Panc1 (cell line): ENCODE measurements around the gene SMAD3. TPM values are rescaled to one million over a fixed set of nuclear protein-coding genes. Genes with fewer than 3 reads are reported as not detected.
A peak's percentile ranks its signal among the peaks of the same experiment; 100 is the strongest.

Experiments
- ATAC-seq: fragments of 200-7000 bp; cut with Tn5 transposase; 2 replicates; pipeline ENCODE4 v1.9.1; 2020; ENCODE audit warnings: mild to moderate bottlenecking, moderate library complexity
- BruUV-seq: library from RNA; stranded (reverse); fragments of 400-500 nt; replicated peaks from 2 replicates; lab custom pipeline; 2021; lab: Mats Ljungman, UMichigan
- CTCF ChIA-PET: fragments of 300-600 bp; sonication (Branson Sonifier 250); formaldehyde crosslinking; loops from one replicate; lab custom pipeline; 2022; ENCODE audit warnings: antibody characterized with exemption; lab: Charles Lee
- POLR2A ChIA-PET: fragments of 300-600 bp; sonication (Branson Sonifier 250); formaldehyde crosslinking; loops from one replicate; lab custom pipeline; 2022; ENCODE audit warnings: antibody characterized with exemption; lab: Charles Lee
- DNase-seq: peaks from one replicate; pipeline ENCODE4 v3.0.0-alpha.2; 2010; ENCODE audit warnings: low read depth, low spot score
- H3K27ac ChIP-seq: 2 replicates; pipeline ENCODE4 v1.5.1; 2011; ENCODE audit warnings: mild to moderate bottlenecking, low read length, inconsistent platforms
- H3K27me3 ChIP-seq: fragments of 200-500 bp; sonication (Bioruptor generic); 2 replicates; pipeline ENCODE4 v1.6.0; 2014; ENCODE audit warnings: low read length, inconsistent platforms; ENCODE audit not compliant: control insufficient read depth, insufficient read depth
- H3K36me3 ChIP-seq: fragments of 200-500 bp; sonication (Bioruptor generic); 2 replicates; pipeline ENCODE4 v1.5.1; 2014; ENCODE audit warnings: inconsistent platforms, mild to moderate bottlenecking, low read length, moderate library complexity; ENCODE audit not compliant: control insufficient read depth, insufficient read depth
- H3K4me1 ChIP-seq: 2 replicates; pipeline ENCODE4 v1.5.1; 2011; ENCODE audit warnings: inconsistent platforms, mild to moderate bottlenecking, low read length, moderate library complexity; ENCODE audit not compliant: control insufficient read depth, insufficient read depth
- H3K4me3 ChIP-seq, 2 experiments: 2 replicates each; pipeline ENCODE4 v1.5.1; 2011 to 2012; ENCODE audit warnings: low read depth in 2 of 2, low read length in 2 of 2, mild to moderate bottlenecking in 2 of 2, inconsistent platforms in 1 of 2, moderate library complexity in 1 of 2
- H3K9me3 ChIP-seq: fragments of 200-500 bp; sonication (Bioruptor generic); 2 replicates; pipeline ENCODE4 v1.5.1; 2014; ENCODE audit warnings: low read depth, mild to moderate bottlenecking, inconsistent platforms, low read length, moderate library complexity; ENCODE audit not compliant: control insufficient read depth, insufficient read depth
- CTCF ChIP-seq: fragments of 450-650 bp; IDR thresholded peaks from 2 replicates; pipeline ENCODE4 v1.5.1; 2017; ENCODE audit warnings: mild to moderate bottlenecking
- POLR2AphosphoS5 ChIP-seq: IDR thresholded peaks from 2 replicates; pipeline ENCODE4 v1.6.1; 2012; ENCODE audit warnings: mild to moderate bottlenecking, low read depth, low read length, moderate library complexity
- SIN3A ChIP-seq: IDR thresholded peaks from 2 replicates; pipeline ENCODE4 v1.6.1; 2012; ENCODE audit warnings: low read depth, mild to moderate bottlenecking, low read length, moderate library complexity, borderline replicate concordance; ENCODE audit not compliant: insufficient read depth
- TCF7L2 ChIP-seq: IDR thresholded peaks from 2 replicates; pipeline ENCODE4 v1.6.1; 2011; ENCODE audit warnings: mild to moderate bottlenecking, low read depth, low read length, inconsistent platforms
- in situ Hi-C: cut with HindIII; loops from 2 replicates; pipeline ENCODE4 v1.10.0; 2016; ENCODE audit warnings: low sequenced_read_pairs, low pct_unique_long_range_greater_than_20kb
- intact Hi-C: fragments of 100-400 bp; cut with micrococcal nuclease; formaldehyde crosslinking; loops from one replicate; pipeline ENCODE4 v1.10.0; 2022; ENCODE audit not compliant: unreplicated experiment
- total RNA-seq: library from RNA; stranded (reverse); gene quantifications from one replicate; pipeline ENCODE4 v1.2.1, GENCODE V29; 2021; ENCODE audit not compliant: unreplicated experiment
- TF ChIP-seq, protein P1 (sequence below), 2 experiments: IDR thresholded peaks; 2 replicates each; pipeline ENCODE4 v1.6.1; 2011 to 2012; ENCODE audit warnings: low read depth in 2 of 2, control low read depth in 1 of 2, low read length in 1 of 2, mild to moderate bottlenecking in 1 of 2, moderate library complexity in 1 of 2; ENCODE audit not compliant: insufficient read depth in 1 of 2

SMAD3 gene
- total RNA-seq, 1 experiment from 2014 or later = 394 TPM

DNA sequence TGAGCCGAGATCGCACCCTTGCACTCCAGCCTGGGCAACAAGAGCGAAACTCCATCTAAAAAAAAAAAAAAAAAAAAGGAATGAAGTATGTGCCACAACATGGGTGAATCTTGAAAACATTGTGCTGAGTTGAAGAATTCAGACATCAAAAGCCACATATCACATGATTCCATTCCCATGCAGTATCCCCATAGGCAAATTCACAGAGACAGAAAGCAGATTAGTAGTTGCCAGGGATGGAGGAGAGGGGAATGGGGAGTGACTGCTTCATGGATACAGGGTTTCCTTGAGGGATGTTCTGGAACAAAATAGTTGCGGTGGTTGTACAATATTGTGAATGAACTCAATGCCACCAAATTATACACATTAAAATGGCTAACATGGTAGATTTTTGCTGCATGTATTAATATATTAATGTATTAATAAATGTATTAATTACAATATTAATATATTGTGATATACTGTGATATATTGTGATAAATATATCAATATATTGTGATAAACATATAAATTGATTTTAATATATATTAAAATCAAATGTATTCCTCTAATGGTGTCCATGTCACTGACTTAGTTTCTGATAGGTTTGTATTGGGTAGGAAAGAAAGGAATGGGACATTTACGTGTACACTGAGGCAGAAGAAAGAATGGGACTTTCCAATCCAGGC, 34.9 kb downstream of the SMAD3 start:
- no TSS peak for BruUV-seq
- intact Hi-C loops (no loop called here), in situ Hi-C loops (no loop called here)
- H3K4me1 ChIP-seq = peaks cover 100% of the 10 kb centered on the region
- ChIA-PET CTCF (no interaction called here), POLR2A (interaction anchor here (0.6 kb wide), 1 partner anchor 30 kb away, joined by 3 read pairs; no protein-coding TSS in a partner anchor)
- H3K27me3 ChIP-seq = no peaks in the 10 kb centered on the region
- TF ChIP-seq TCF7L2 (peak; percentile 58; the same call in 1 of the 2 replicates), POLR2AphosphoS5 (no peak; the same call in 1 of the 2 replicates)
- DNase-seq = no peak
- no peaks in the 10 kb centered on the region for H3K9me3 ChIP-seq
- H3K27ac ChIP-seq = peak overlapping the region; percentile 100
- H3K4me3 ChIP-seq = 0 out of 4 replicates have a peak overlapping the region, but pooled peaks of 1 of the 2 experiments have one; percentile 1
- peaks cover 5% of the 10 kb centered on the region; the same call in 1 of the 2 replicates for H3K36me3 ChIP-seq
- ATAC-seq = no peak

GRCh38 chr15:67100801-67101581, 35.6 kb downstream of the SMAD3 start:
- TF ChIP-seq TCF7L2 = no peak
- no peak for TF ChIP-seq POLR2AphosphoS5
- TF ChIP-seq CTCF = no peak
- TF ChIP-seq, protein P1, sequence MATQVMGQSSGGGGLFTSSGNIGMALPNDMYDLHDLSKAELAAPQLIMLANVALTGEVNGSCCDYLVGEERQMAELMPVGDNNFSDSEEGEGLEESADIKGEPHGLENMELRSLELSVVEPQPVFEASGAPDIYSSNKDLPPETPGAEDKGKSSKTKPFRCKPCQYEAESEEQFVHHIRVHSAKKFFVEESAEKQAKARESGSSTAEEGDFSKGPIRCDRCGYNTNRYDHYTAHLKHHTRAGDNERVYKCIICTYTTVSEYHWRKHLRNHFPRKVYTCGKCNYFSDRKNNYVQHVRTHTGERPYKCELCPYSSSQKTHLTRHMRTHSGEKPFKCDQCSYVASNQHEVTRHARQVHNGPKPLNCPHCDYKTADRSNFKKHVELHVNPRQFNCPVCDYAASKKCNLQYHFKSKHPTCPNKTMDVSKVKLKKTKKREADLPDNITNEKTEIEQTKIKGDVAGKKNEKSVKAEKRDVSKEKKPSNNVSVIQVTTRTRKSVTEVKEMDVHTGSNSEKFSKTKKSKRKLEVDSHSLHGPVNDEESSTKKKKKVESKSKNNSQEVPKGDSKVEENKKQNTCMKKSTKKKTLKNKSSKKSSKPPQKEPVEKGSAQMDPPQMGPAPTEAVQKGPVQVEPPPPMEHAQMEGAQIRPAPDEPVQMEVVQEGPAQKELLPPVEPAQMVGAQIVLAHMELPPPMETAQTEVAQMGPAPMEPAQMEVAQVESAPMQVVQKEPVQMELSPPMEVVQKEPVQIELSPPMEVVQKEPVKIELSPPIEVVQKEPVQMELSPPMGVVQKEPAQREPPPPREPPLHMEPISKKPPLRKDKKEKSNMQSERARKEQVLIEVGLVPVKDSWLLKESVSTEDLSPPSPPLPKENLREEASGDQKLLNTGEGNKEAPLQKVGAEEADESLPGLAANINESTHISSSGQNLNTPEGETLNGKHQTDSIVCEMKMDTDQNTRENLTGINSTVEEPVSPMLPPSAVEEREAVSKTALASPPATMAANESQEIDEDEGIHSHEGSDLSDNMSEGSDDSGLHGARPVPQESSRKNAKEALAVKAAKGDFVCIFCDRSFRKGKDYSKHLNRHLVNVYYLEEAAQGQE (IDR thresholded peaks at IDR 0.05; ENCODE audit: insufficient read depth in 1 of 2, low read depth in 2 of 2, low read length in 1 of 2) = no peak
- TF ChIP-seq SIN3A = no peak
- no peaks in the 10 kb centered on the region for H3K27me3 ChIP-seq
- DNase-seq = no peak
- no peak for ATAC-seq
- intact Hi-C loops (no loop called here), in situ Hi-C loops (no loop called here)
- peaks cover 100% of the 10 kb centered on the region for H3K4me1 ChIP-seq
- peak overlapping the region; percentile 100 for H3K27ac ChIP-seq
- no TSS peak for BruUV-seq
- no peaks in the 10 kb centered on the region for H3K9me3 ChIP-seq
- H3K4me3 ChIP-seq = 0 out of 4 replicates have a peak overlapping the region, but pooled peaks of 1 of the 2 experiments have one; percentile 1
- ChIA-PET CTCF (interaction anchor here (0.6 to 0.8 kb wide), 2 partner anchors 17 to 18 kb away, joined by 3 to 6 read pairs; no protein-coding TSS in a partner anchor), POLR2A (interaction anchor here (0.6 to 1.4 kb wide), 2 partner anchors 16 to 29 kb away, joined by 3 read pairs; no protein-coding TSS in a partner anchor)
- H3K36me3 ChIP-seq = peaks cover 5% of the 10 kb centered on the region; the same call in 1 of the 2 replicates
